Stomach (tissue), 4 donors: ENCODE results near the gene ICE1.

Experiments used
- POLR2AphosphoS5 ChIP-seq, 3 donors: sonication (generic); formaldehyde crosslinking; IDR thresholded peaks; one replicate each; pipeline ENCODE4 v1.6.1; 2016; ENCODE audit warnings: antibody characterized with exemption in 3 of 3
- TF ChIP-seq, protein P1 (sequence below), 7 experiments: fragments of 450-650 bp in 4 of 7; fragments of 200-600 bp in 3 of 7; sonication (generic) in 3 of 7; IDR thresholded peaks; one replicate each; pipeline ENCODE4 v1.5.1; 2016 to 2019; ENCODE audit warnings: antibody characterized with exemption in 7 of 7, control low read depth in 2 of 7, mild to moderate bottlenecking in 1 of 7

DNA sequence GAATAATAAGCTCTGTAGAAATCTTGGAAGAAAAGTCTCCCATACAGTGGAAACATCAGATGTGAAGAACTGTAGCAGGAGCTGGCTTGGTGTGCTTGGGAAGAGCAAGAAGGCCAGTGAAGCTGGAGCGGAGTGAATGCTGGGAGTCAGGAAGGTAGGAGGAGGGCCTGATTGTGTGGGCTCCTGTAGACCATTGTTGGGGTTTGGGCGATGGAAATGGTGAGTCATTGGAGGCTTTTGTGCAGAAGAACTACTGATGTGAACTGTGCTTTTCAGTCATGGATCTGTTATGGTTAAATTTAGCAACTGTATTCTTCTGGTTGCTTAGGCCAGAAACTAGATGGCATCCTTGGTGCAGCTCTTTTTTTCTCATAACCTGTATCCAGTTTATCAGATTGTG is 2.3 kb downstream of the ICE1 start:
- TF ChIP-seq, protein P1, sequence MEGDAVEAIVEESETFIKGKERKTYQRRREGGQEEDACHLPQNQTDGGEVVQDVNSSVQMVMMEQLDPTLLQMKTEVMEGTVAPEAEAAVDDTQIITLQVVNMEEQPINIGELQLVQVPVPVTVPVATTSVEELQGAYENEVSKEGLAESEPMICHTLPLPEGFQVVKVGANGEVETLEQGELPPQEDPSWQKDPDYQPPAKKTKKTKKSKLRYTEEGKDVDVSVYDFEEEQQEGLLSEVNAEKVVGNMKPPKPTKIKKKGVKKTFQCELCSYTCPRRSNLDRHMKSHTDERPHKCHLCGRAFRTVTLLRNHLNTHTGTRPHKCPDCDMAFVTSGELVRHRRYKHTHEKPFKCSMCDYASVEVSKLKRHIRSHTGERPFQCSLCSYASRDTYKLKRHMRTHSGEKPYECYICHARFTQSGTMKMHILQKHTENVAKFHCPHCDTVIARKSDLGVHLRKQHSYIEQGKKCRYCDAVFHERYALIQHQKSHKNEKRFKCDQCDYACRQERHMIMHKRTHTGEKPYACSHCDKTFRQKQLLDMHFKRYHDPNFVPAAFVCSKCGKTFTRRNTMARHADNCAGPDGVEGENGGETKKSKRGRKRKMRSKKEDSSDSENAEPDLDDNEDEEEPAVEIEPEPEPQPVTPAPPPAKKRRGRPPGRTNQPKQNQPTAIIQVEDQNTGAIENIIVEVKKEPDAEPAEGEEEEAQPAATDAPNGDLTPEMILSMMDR (IDR thresholded peaks at IDR 0.05) = no peak
- no peak for TF ChIP-seq POLR2AphosphoS5 (IDR thresholded peaks at IDR 0.05)
